Frontal cortex (tissue), 4 donors: ENCODE results near the gene UGCG. TPM values are rescaled to one million over a fixed set of nuclear protein-coding genes. Genes with fewer than 3 reads are reported as not detected.

Source experiments
- DNase-seq, 2 donors: peaks; one replicate each; pipeline ENCODE4 v3.0.0; 2012; ENCODE audit warnings: low spot score in 2 of 2
- FAIRE-seq: peaks from 2 replicates; lab custom pipeline; 2012; peaks lifted over from hg19 to GRCh38; lab: Jason Lieb, UNC
- small RNA-seq: library from RNA; depleted of rRNA; stranded (forward); fragments of <200 nt; gene quantifications from one replicate; pipeline ENCODE3, GENCODE V24; 2014
- total RNA-seq: library from RNA; depleted of rRNA; stranded (reverse); fragments of >200 nt; gene quantifications from one replicate; pipeline ENCODE4 v1.2.3, GENCODE V29; 2014
- donor health status: control.
- donor health status: control.
- donor health status: control.

UGCG gene
- total RNA-seq, 1 donor from 2014 or later: 83.2 TPM

DNA sequence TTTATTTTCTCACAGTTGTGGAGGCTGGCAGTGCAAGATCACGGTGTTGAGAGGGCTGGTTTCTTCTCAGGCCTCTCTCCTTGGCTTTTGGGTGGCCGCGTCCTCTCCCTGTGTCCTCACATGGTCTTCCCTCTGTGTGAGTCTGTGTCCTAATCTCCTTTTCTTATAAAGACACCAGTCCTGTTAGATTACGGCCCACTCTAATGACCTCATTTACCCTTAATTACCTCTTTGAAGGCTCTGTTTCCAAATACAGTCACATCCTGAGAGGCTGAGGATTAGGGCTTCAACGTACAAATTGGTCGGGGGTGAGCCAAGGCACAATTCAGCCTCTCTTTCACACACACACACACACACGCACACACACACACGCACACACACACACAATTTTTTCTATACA, 73.0 kb downstream of the UGCG start:
- DNase-seq (no peak), FAIRE-seq (no peak)

DNA sequence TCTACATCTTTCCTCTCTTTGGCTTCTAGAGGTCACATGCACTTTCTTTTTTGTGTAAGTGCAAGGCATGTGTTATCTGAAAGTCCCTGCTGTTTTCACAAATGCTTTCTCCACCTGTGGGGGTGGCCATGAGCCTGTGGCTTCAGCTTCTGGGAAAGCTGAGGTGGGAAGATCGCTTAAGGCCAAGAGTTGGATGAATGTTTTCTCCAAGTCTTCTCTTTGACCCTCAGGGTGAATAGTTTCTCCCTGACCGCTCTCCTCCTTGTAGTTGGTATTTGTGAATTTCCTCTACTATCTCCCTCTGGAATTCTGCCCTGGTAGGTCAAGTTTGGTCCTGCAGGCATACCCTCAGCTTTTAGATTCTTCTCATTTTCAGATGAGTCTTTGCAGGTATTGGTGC, 74.2 kb downstream of the UGCG start:
- DNase-seq (no peak), FAIRE-seq (no peak)

DNA sequence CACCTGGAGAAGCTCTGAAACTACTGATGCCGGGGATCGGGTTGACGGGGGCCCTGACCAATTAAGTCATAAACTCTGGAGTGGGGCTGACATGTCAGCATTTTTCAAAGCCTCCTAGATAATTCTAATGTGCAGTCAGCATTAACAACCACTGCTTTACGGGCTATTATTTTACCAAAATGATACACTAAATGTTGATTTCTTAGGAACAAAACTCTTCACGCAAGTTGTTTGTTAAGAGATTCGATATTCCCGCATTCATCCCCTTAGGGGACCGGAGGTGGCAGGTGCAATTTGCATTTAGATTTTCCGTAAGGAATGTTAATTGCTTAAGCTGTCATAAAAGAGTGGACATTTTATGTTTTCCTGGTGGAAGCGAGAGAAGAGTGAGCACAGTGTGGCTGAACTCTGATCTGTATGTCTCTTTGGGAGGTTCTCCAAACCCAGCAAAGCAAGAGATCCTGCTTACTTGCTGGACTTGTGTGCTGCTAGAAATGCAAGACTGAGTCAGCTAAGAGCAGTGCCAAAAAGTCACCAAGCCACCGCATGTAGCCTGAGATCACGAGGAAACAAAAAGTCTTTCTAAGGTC, 77.6 kb downstream of the UGCG start:
- FAIRE-seq (no peak), DNase-seq (no peak)

DNA sequence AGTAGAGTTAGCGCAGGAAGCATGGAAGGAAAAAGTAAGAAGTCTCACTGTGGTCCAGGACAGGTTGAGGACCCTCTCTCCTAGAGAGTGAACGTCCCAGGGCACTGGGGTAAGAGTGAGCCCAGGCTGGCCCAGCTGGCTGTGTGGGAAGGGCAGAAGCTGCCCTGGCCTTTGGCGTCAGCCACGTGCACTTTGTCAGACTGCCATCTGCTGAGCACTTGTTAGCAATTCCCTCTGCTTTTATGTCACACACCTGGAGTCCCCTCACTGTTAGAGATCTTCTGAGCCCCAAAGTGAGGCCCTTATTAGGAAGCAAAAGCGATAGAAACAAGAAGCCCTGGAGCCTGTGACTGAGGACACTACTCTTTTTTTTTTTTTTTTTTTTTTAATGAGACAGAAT, 79.1 kb downstream of the UGCG start:
- no peak for FAIRE-seq
- DNase-seq: no peak

DNA sequence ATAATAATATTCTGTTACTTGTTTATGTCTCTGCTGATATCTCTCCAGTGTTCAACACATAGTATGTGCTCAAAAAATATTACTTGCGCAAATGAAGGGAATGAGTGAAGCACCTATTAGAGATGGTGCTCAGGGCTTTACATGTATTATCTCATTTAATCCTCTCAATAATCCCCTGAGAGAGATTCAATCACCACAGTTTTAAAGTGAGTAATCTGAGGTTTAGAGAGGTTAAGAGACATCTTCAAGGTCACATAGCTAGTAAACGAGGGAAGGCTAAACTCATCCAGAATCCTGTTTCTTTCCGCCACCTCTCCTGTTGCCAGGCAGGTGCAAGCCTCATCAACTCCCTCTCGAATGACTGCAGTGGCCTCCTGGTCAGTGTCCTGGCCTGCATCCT, 82.0 kb downstream of the UGCG start:
- DNase-seq: no peak
- no peak for FAIRE-seq

DNA sequence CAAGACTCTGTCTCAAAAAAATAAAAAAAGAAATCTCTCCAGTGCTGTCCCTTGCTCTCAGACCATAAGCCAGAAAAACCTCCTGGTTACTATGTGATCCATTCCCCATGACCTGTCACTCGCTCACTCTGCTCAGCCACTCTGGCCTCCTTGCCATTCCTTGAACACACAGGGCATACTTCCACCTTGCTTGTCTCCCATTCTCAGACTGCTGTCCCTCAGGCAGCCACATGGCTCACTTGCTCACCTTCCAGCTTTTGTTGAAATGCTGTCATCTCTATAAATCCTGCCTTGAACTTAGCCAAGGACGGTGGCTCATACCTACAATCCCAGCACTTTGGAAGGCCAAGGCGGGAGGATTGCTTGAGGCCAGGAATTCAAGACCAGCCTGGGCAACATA, 82.9 kb downstream of the UGCG start:
- FAIRE-seq (no peak), DNase-seq (no peak)

DNA sequence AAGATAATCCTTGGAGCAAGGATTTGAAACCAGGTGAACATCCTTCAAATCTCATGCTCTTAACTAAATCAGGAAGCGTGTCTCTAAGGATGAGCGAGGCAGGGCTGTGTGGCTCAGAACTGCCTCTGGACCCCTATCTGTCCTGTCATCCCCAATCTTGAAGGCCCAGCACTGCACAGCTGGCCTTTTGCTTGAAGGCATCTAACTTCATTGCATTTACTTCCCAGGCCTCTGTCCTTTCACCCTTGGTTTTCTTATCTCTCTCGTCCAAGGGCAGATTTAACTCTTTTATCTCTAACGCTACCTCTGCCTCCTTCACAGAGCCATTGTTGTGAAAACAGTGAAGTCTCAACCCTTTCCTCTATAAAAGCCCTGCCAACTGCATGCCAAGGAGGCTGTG, 83.8 kb downstream of the UGCG start:
- FAIRE-seq (no peak), DNase-seq (no peak)

DNA sequence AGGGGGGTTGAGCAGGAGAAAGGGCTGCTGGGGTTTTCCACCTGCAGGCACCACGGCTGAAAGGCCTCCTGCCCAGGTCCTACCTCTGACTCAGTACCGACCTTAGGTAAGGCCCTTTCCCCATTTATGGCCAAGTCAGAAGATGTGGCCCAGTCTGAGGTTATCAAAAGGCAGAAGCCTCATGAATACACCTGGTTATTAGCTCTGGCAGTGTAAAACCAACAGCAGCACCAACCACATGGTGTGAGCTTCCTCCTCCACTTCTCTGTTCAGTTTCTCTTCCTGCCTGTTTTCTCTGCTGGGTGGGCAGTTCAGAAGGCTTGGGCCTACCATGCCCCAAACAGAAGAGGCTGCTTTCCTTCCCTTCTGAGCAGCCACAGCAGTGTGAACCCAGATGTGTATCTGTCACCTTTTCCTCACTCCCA, 86.9 kb downstream of the UGCG start:
- FAIRE-seq: no peak
- no peak for DNase-seq

DNA sequence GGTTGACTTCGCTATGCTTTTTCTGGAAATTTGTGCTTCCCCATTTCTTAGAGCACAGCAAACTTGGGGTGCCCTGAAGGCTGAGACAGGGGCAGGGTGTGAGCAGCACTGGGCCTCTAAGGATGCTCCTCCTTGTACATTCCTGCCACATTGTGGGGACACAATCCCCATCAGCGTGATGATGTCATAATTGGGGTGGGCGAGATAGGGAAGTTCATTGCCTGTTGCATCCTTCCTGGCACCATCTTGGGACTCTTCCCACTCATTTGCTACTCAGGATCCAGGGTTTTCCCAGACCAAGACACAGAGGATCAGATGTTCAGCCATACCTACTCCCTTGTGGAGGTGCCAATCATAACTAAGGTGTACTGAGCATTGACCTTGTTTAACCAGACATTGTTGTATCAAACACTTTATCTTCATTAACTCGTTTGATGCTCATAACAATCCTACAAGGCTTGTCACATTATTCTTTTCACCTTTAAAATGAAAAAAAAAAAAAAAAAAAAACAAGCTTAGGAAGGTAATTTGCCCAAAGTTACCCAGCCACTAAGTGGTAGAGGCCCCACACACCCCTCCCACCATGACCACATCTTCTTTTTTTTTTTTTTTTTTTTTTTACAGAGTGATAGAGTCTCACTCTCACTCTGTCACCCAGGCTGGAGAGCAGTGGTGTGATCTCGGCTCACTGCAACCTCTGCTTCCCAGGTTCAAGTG, 87.6 kb downstream of the UGCG start:
- FAIRE-seq (no peak), DNase-seq (no peak)

Small RNA genes within 50 kb of the gene (small RNA-seq; reads per million reads assigned to genes)
- not detected for gene MIR4668

Other genes starting within 250 kb of the UGCG start
- 37.9 TPM for gene GNG10, start 235.2 kb upstream of the UGCG start, total RNA-seq
- gene SHOC1, start 101.9 kb upstream of the UGCG start, total RNA-seq: not detected